H1 (cell line): ENCODE results near the gene PCDHGA7. TPM values are rescaled to one million over a fixed set of nuclear protein-coding genes. Genes with fewer than 3 reads are reported as not detected.

ENCODE experiments used
- CTCF ChIA-PET: fragments of 300-600 bp; sonication (Branson Sonifier 250); formaldehyde crosslinking; loops from one replicate; lab custom pipeline; 2021; ENCODE audit not compliant: partially characterized antibody; lab: Charles Lee
- POLR2A ChIA-PET: fragments of 300-600 bp; sonication (Branson Sonifier 250); formaldehyde crosslinking; loops from one replicate; lab custom pipeline; 2021; ENCODE audit warnings: inconsistent platforms; ENCODE audit not compliant: partially characterized antibody; lab: Charles Lee
- DNase-seq, 2 experiments: peaks; one replicate each; pipeline versions ENCODE4 v3.0.0 to v3.0.0-alpha.2; 2010 to 2022; ENCODE audit warnings: low spot score in 2 of 2, low read depth in 1 of 2, mixed read lengths in 1 of 2
- FAIRE-seq: peaks from 2 replicates; lab custom pipeline; 2011; peaks lifted over from hg19 to GRCh38; lab: Jason Lieb, UNC
- H2AFZ ChIP-seq: 2 replicates; pipeline ENCODE4 v1.8.1; 2012; ENCODE audit warnings: low read length, inconsistent platforms
- H2AK5ac ChIP-seq: 2 replicates; pipeline ENCODE4 v1.6.1; 2013; ENCODE audit warnings: low read depth, low read length
- H2BK120ac ChIP-seq: replicated peaks from 2 replicates; pipeline ENCODE3; 2013; ENCODE audit warnings: low read depth, low read length, inconsistent platforms
- H2BK12ac ChIP-seq: 2 replicates; pipeline ENCODE4 v1.6.1; 2013; ENCODE audit warnings: low read depth, low read length
- H2BK15ac ChIP-seq: 2 replicates; pipeline ENCODE4 v1.6.1; 2013; ENCODE audit warnings: low read length
- H2BK20ac ChIP-seq: 2 replicates; pipeline ENCODE4 v1.6.1; 2013; ENCODE audit warnings: low read length
- H2BK5ac ChIP-seq: 2 replicates; pipeline ENCODE4 v1.6.1; 2013; ENCODE audit warnings: low read depth, low read length
- H3K14ac ChIP-seq: 2 replicates; pipeline ENCODE4 v1.6.1; 2013; ENCODE audit warnings: inconsistent platforms; ENCODE audit not compliant: insufficient read length
- H3K18ac ChIP-seq: 2 replicates; pipeline ENCODE4 v1.6.1; 2013; ENCODE audit warnings: low read length; ENCODE audit errors: extremely low read depth
- H3K23ac ChIP-seq: 2 replicates; pipeline ENCODE4 v1.6.1; 2013; ENCODE audit warnings: inconsistent platforms; ENCODE audit not compliant: insufficient read length
- H3K23me2 ChIP-seq: 2 replicates; pipeline ENCODE4 v1.6.1; 2013; ENCODE audit warnings: low read depth, low read length
- H3K27ac ChIP-seq: 2 replicates; pipeline ENCODE4 v1.6.1; 2011; ENCODE audit warnings: low read depth, low read length, inconsistent platforms
- H3K27me3 ChIP-seq, 4 experiments: replicated peaks in 1 of 4; 1 replicate in 1 of 4; 2 replicates in 3 of 4; pipeline versions ENCODE4 v1.6.1 to v1.8.1; 2011 to 2013; ENCODE audit warnings: low read length in 3 of 4, mild to moderate bottlenecking in 3 of 4, inconsistent platforms in 2 of 4, mixed read lengths in 2 of 4, moderate library complexity in 1 of 4; ENCODE audit not compliant: control insufficient read depth in 3 of 4, insufficient read depth in 3 of 4; ENCODE audit errors: extremely low read depth in 1 of 4
- H3K36me3 ChIP-seq, 4 experiments: 2 replicates each; pipeline versions ENCODE4 v1.6.1 to v1.8.1; 2011 to 2013; ENCODE audit warnings: mild to moderate bottlenecking in 4 of 4, low read length in 3 of 4, moderate library complexity in 2 of 4, control low read depth in 1 of 4, inconsistent platforms in 1 of 4; ENCODE audit not compliant: insufficient read depth in 4 of 4, control insufficient read depth in 2 of 4
- H3K4ac ChIP-seq: replicated peaks from 2 replicates; pipeline ENCODE3; 2013; ENCODE audit warnings: low read length, low read depth, mixed read lengths, inconsistent platforms; ENCODE audit not compliant: insufficient read length
- H3K4me1 ChIP-seq, 4 experiments: replicated peaks in 1 of 4; 1 replicate in 1 of 4; 2 replicates in 3 of 4; pipeline versions ENCODE4 v1.6.1 to v1.8.1; 2011 to 2013; ENCODE audit warnings: low read length in 3 of 4, inconsistent platforms in 2 of 4, mixed read lengths in 1 of 4; ENCODE audit not compliant: insufficient read depth in 4 of 4, control insufficient read depth in 3 of 4
- H3K4me2 ChIP-seq, 2 experiments: 2 replicates each; pipeline versions ENCODE4 v1.6.1 to v1.8.1; 2011 to 2013; ENCODE audit warnings: low read depth in 2 of 2, low read length in 2 of 2, control low read depth in 1 of 2, inconsistent platforms in 1 of 2, mild to moderate bottlenecking in 1 of 2; ENCODE audit not compliant: insufficient read depth in 1 of 2
- H3K4me3 ChIP-seq, 4 experiments: fragments of 200-600, 300-600 bp in 1 of 4; sonication (generic), shearing (Covaris generic), sonication (Bioruptor Twin) in 1 of 4; 2 replicates each; pipeline versions ENCODE4 v1.5.1 to v1.8.1; 2011 to 2016; ENCODE audit warnings: low read length in 4 of 4, low read depth in 3 of 4, control low read depth in 2 of 4, inconsistent platforms in 2 of 4, mild to moderate bottlenecking in 2 of 4, mixed read lengths in 1 of 4, moderate library complexity in 1 of 4; ENCODE audit not compliant: insufficient read depth in 2 of 4; ENCODE audit errors: extremely low read depth in 1 of 4
- H3K56ac ChIP-seq: replicated peaks from 2 replicates; pipeline ENCODE3; 2013; ENCODE audit warnings: low read depth, mild to moderate bottlenecking, mixed read lengths, low read length, inconsistent platforms; ENCODE audit not compliant: insufficient read length
- H3K79me1 ChIP-seq: 2 replicates; pipeline ENCODE4 v1.6.1; 2013; ENCODE audit warnings: low read depth, low read length, control low read depth
- H3K79me2 ChIP-seq, 2 experiments: 2 replicates each; pipeline versions ENCODE4 v1.6.1 to v1.8.1; 2012 to 2013; ENCODE audit warnings: low read length in 2 of 2, mild to moderate bottlenecking in 2 of 2, inconsistent platforms in 1 of 2; ENCODE audit not compliant: insufficient read depth in 2 of 2, control insufficient read depth in 1 of 2
- H3K9ac ChIP-seq, 4 experiments: replicated peaks in 1 of 4; 1 replicate in 1 of 4; 2 replicates in 3 of 4; pipeline versions ENCODE4 v1.6.1 to v1.8.1; 2011 to 2013; ENCODE audit warnings: low read depth in 3 of 4, low read length in 3 of 4, control low read depth in 2 of 4, mild to moderate bottlenecking in 2 of 4, moderate library complexity in 2 of 4, inconsistent platforms in 1 of 4; ENCODE audit errors: extremely low read depth in 1 of 4
- H3K9me3 ChIP-seq, 2 experiments: 2 replicates each; pipeline versions ENCODE4 v1.6.1 to v1.8.1; 2012 to 2013; ENCODE audit warnings: mild to moderate bottlenecking in 2 of 2, moderate library complexity in 2 of 2, control low read depth in 1 of 2, inconsistent platforms in 1 of 2, low read depth in 1 of 2, low read length in 1 of 2, mixed read lengths in 1 of 2; ENCODE audit not compliant: insufficient read depth in 2 of 2
- H4K20me1 ChIP-seq, 2 experiments: replicated peaks in 1 of 2; 2 replicates each; pipeline versions ENCODE3 to v1.8.1; 2011 to 2013; ENCODE audit warnings: inconsistent platforms in 2 of 2, low read length in 2 of 2, mild to moderate bottlenecking in 1 of 2; ENCODE audit not compliant: insufficient read depth in 2 of 2, control insufficient read depth in 1 of 2
- H4K5ac ChIP-seq: 2 replicates; pipeline ENCODE4 v1.6.1; 2013; ENCODE audit warnings: low read length, low read depth, mixed read lengths, inconsistent platforms; ENCODE audit not compliant: insufficient read length
- H4K8ac ChIP-seq: 2 replicates; pipeline ENCODE4 v1.8.0; 2013; ENCODE audit warnings: mild to moderate bottlenecking, moderate library complexity, low read length, inconsistent platforms; ENCODE audit not compliant: insufficient read depth; ENCODE audit errors: extremely low read depth
- H4K91ac ChIP-seq: replicated peaks from 2 replicates; pipeline ENCODE3; 2013; ENCODE audit warnings: low read length, mixed read lengths, inconsistent platforms; ENCODE audit not compliant: insufficient read length
- CBX8 ChIP-seq: fragments of 300-800, 300-1000 bp; sonication (generic); IDR thresholded peaks from 2 replicates; pipeline ENCODE4 v1.7.1; 2016; ENCODE audit warnings: low read depth, low read length, borderline replicate concordance
- CREB1 ChIP-seq: IDR thresholded peaks from 2 replicates; pipeline ENCODE4 v1.6.1; 2012; ENCODE audit warnings: inconsistent platforms
- HDAC6 ChIP-seq: IDR thresholded peaks from one replicate; pipeline ENCODE4 v1.7.1; 2012; ENCODE audit warnings: low read depth, mild to moderate bottlenecking, inconsistent platforms, low read length, moderate library complexity
- POLR2A ChIP-seq, 2 experiments: IDR thresholded peaks; 1 replicate in 1 of 2; 2 replicates in 1 of 2; pipeline ENCODE4 v1.6.1; 2011; ENCODE audit warnings: low read depth in 2 of 2, low read length in 2 of 2, mild to moderate bottlenecking in 2 of 2; ENCODE audit errors: control extremely low read depth in 1 of 2
- SAP30 ChIP-seq: fragments of 300-600 bp; sonication (generic); IDR thresholded peaks from 2 replicates; pipeline ENCODE4 v1.7.1; 2012; ENCODE audit warnings: low read length, moderate library complexity, mild to moderate bottlenecking, inconsistent platforms; ENCODE audit not compliant: insufficient read depth, insufficient replicate concordance
- SIRT6 ChIP-seq: IDR thresholded peaks from one replicate; pipeline ENCODE4 v1.7.1; 2012; ENCODE audit warnings: low read length, inconsistent platforms
- SIX5 ChIP-seq: IDR thresholded peaks from 2 replicates; pipeline ENCODE4 v1.6.1; 2011; ENCODE audit warnings: mild to moderate bottlenecking, low read depth, low read length
- TEAD4 ChIP-seq: IDR thresholded peaks from 2 replicates; pipeline ENCODE4 v1.6.1; 2012; ENCODE audit warnings: low read depth, low read length, inconsistent platforms, mixed read lengths
- WGBS, 2 experiments: shearing (Covaris generic) in 1 of 2; methylation state at CpG; one replicate each; pipeline versions ENCODE4 v1.1.6 to v1.1.7; 2013 to 2015; ENCODE audit warnings: low lambda C conversion rate in 2 of 2, mixed read lengths in 2 of 2, inconsistent platforms in 1 of 2, low coverage in 1 of 2, missing lambda C conversion rate in 1 of 2; ENCODE audit not compliant: insufficient replicate concordance in 2 of 2, insufficient coverage in 1 of 2, insufficient read length in 1 of 2; ENCODE audit errors: extremely low coverage in 1 of 2, missing lambda C conversion rate in 1 of 2; 5-methylcytosine and 5-hydroxymethylcytosine counted together
- polyA plus RNA-seq, 7 experiments: library from polyadenylated mRNA; depleted of rRNA in 3 of 7; stranded (reverse) in 5 of 7; unstranded in 2 of 7; fragments of >200 nt in 5 of 7; fragments of 200-250 nt in 2 of 7; gene quantifications; 1 replicate in 5 of 7; 2 replicates in 1 of 7; 4 replicates in 1 of 7; pipeline versions ENCODE4 v1.2.1 to v1.2.3, GENCODE V29; 2011 to 2013; ENCODE audit warnings: missing spikeins in 2 of 7, mixed read lengths in 2 of 7
- total RNA-seq: library from RNA; stranded (reverse); fragmentation: NEBNext Ultra II Directional; extraction: Animal tissue kit (Norgen Biotek cat#: 25700); gene quantifications from 2 replicates; pipeline ENCODE4 v1.2.1, GENCODE V29; 2021

PCDHGA7 gene
- total and polyA plus RNA-seq, 2 of the 8 experiments (the other 6 are each of a cell fraction or from before 2014, with no cell fraction given), result 0.39 to 1.1 TPM

DNA sequence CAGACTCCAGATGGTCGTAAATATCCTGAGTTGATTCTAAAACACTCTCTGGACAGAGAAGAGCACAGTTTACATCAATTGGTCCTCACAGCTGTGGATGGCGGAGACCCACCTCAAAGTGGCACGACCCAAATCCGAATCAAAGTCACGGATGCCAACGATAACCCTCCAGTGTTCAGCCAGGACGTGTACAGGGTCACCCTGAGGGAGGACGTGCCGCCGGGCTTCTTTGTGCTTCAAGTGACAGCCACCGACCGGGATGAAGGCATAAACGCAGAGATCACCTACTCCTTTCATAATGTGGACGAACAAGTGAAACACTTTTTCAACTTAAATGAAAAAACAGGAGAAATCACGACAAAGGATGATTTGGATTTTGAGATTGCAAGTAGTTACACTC is 21.9 kb upstream of the PCDHGA7 start:
- H3K27me3 ChIP-seq, result no peaks in the 10 kb centered on the region
- no peak overlapping the region for H4K5ac ChIP-seq
- no peaks in the 10 kb centered on the region for H3K79me2 ChIP-seq
- H2AK5ac ChIP-seq, result no peak overlapping the region
- H2BK15ac ChIP-seq, result no peak overlapping the region
- H3K4ac ChIP-seq, result no peak overlapping the region
- H2BK5ac ChIP-seq, result no peak overlapping the region
- no peaks in the 10 kb centered on the region for H3K79me1 ChIP-seq
- H3K4me2 ChIP-seq, result no peak overlapping the region
- no peak for TF ChIP-seq CBX8
- no peak for TF ChIP-seq HDAC6
- no peak for TF ChIP-seq SIX5
- TF ChIP-seq POLR2A (IDR thresholded peaks at IDR 0.05; ENCODE audit: control extremely low read depth in 1 of 2, low read depth in 2 of 2, low read length in 2 of 2), result no peak
- no peak for TF ChIP-seq TEAD4
- TF ChIP-seq SAP30, result no peak
- no peak for TF ChIP-seq SIRT6
- TF ChIP-seq CREB1, result no peak
- 91% methylated on average over 15 of the region's 15 CpGs; no CpG with 5 or more reads in 1 of the 2 experiments for WGBS, 2 experiments
- no peaks in the 10 kb centered on the region for H3K23me2 ChIP-seq
- DNase-seq, result no peak
- no peak overlapping the region for H3K4me3 ChIP-seq
- H3K14ac ChIP-seq, result no peak overlapping the region
- H3K4me1 ChIP-seq, result peaks cover 0 to 3% (median under 1%) of the 10 kb centered on the region in 4 experiments; a peak in 1 of 7 replicates
- no peak overlapping the region for H2BK20ac ChIP-seq
- H2BK120ac ChIP-seq, result no peak overlapping the region
- H3K9ac ChIP-seq, result no peak overlapping the region
- no peaks in the 10 kb centered on the region for H4K20me1 ChIP-seq
- no peak overlapping the region for H3K56ac ChIP-seq
- no peak for FAIRE-seq
- peaks cover 0 to 8% (median 3%) of the 10 kb centered on the region in 4 experiments; a peak in 4 of 8 replicates for H3K36me3 ChIP-seq
- no peak overlapping the region for H4K91ac ChIP-seq
- no peak overlapping the region for H2AFZ ChIP-seq
- ChIA-PET CTCF (interaction anchor here (0.7 to 3.4 kb wide), 22 partner anchors 9 to 204 kb away, joined by 3 to 20 read pairs (median 4); partner anchors contain the start of genes PCDHB14, PCDHB15, PCDHB16 and PCDHGA11), POLR2A (interaction anchor here (1.1 kb wide), 1 partner anchor 48 kb away, joined by 3 read pairs; no protein-coding TSS in a partner anchor)
- H3K9me3 ChIP-seq, result peaks cover 43 to 56% of the 10 kb centered on the region in 2 experiments
- H4K8ac ChIP-seq, result no peak overlapping the region
- no peak overlapping the region for H3K27ac ChIP-seq
- H3K18ac ChIP-seq, result no peak overlapping the region
- no peak overlapping the region for H2BK12ac ChIP-seq
- H3K23ac ChIP-seq, result no peak overlapping the region
